HG02870 (cell line): ENCODE data around the gene EFEMP2.
"Not testable (repeated sequence)": the region's sequence is repeated elsewhere in the genome, so short reads cannot be mapped to it uniquely, and the experiment has no call there.

Experiments used
- ATAC-seq: cut with Tn5 transposase; IDR thresholded peaks from one replicate; pipeline ENCODE4 v1.9.1; 2021; ENCODE audit warnings: mild to moderate bottlenecking, moderate library complexity; ENCODE audit not compliant: unreplicated experiment

EFEMP2 gene

DNA sequence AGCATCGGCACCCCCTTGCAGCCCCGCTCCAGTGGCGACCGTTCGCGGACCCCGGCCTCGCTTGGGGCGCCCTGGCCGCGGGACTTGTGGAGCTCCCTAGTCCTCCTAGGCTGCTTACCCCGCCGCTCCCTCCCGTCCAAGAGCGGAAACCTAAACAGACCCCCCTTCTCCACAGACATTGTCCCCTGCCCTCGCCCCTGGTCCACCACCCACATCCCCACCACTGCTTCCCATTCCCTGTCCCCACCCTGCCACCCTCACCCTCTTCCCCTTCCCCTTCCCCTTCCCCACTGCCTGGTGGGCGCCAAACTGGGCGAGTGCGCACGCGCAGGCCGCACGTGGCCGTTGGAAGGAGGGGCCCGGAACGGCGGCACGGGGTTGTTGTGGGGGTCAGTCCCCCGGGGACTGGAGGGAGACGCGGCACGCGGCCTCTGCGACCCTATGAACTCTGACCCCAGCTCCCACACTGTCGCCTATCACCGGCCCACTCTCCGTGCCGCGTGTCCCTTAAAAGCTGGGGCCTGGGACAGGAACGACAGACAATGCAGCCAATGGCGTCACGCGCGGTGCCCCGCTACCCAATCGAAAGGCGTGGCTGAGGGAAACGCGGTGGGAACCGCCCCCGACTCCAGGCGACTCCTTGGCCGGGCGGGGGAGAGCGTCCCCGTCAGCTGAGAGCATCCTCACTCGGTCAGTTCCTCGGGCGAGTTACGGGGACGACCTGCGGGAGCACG lies 39.1 kb downstream of the EFEMP2 start, which contains the start of gene SNX32:
SNX32 (plus strand) TSS at position 667 of the 734 bp plus-strand sequence. CDS start 103 bp downstream, outside the sequence.
- peak; percentile 90 for ATAC-seq

DNA sequence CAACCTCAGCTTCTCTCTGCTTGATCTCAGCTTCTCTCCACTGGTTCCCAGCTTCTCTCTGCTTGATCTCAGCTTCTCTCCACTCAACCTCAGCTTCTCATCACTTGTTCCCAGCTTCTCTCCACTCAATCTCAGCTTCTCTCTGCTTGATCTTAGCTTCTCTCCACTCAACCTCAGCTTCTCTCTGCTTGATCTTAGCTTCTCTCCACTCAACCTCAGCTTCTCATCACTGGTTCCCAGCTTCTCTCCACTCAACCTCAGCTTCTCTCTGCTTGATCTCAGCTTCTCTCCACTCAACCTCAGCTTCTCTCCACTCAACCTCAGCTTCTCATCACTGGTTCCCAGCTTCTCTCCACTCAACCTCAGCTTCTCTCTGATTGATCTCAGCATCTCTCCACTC lies 40.4 kb downstream of the EFEMP2 start:
- not testable (repeated sequence) for ATAC-seq

DNA sequence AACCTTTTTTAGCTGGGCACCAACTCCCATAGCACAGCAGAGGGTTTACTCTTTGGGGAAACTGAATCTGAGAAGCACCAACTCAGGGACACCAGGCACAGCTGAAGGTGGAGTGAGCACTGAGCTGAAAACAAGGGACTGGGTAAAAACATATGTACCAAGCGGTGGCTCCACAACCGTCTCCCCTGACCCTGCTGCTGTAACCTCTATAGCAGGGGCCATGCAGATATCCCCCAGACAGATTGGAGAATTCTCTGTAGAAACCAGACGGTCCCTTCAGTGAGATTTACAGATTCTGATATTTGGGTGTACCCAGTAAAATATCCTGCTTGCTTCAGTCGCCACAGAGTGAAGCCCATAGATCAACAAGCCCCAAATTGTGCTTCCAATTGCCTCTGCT lies 43.1 kb downstream of the EFEMP2 start:
- ATAC-seq, result no peak

DNA sequence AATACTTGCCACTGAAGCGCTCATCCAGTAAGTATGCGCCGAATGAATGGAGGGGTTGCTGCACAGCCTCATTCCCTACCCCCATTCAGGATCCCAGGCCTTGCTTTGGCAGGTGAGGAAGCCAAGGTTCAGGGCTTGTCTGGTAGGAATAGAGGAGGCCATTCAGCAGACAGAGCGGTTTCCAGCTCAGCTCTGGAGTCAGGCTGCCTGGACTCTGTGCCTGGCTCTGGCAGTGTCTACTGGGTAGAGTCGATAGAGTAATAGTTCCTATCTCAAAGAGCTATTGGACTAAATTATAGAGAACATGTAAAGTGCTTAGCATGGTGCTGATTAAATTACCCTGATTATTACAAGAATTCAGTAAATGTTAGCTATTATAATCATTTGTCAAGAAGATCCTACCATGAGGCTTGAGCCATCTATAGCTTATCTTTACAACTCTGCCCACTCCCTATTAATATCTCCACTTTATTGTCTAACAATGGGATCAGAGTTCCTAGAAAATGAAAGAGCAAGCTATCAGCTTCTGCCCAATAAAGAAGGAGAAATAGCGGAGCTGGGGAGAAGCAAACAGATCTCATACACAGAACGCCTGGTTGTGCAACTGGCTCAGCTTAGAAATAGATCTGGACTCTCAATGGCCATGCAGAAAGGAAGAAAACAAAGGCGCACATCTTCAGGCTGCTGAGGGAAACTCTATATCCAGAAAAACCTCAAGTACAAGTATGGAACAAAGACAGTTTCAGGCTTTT lies 45.4 kb downstream of the EFEMP2 start:
- no peak for ATAC-seq

DNA sequence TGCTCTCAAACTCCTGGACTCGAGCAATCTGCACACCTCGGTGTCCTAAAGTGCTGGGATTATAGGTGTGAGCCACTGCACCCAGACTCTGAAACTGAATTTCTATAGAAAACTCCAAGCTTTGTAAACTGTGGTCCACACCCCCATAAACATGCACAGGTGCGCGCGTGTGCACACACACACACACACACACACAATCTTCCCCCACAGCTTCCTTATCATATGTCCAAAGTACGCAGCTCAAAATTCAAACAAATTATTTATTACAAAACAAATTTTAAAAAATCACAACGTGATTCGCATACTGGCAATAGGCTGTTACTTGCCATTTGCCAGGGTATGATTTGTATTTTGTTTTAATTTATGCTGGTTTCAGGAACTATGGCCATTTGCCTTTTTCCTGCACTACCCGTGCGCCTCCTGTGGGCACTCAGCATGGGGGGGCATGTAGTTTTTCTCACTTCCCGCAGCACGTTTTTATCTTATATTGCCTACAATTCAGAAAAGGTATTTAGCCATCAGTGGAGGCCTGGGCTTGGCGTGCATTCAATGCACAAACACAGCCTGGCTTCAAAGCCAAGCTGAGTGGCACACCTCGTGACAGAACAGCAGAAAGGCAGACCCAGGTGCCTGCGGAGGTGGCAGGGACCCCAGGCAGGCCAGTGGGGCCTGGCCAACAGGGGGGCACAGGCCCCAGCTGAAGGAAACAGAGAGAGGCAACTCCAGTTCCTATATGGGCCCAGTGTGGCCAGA lies 49.6 kb downstream of the EFEMP2 start:
- no peak for ATAC-seq

DNA sequence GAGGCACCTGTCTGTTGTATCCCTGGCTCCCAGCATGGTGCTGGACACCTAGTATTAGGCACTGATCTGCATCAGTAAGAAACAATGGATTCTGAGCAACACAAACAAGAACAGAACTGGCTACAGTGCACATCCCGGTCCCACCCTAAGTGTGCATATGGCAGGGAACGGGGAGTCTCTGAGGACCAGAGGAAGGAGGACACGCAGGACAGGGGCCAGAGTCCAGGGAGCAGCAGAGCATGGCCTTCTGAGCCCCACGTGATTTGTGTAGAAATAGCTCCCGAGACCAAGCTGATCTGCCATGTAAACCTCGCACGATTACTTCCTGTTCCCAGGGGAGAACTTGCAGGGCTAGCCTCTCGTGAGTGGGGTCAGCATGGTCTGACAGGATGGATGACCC lies 51.5 kb downstream of the EFEMP2 start:
- no peak for ATAC-seq

DNA sequence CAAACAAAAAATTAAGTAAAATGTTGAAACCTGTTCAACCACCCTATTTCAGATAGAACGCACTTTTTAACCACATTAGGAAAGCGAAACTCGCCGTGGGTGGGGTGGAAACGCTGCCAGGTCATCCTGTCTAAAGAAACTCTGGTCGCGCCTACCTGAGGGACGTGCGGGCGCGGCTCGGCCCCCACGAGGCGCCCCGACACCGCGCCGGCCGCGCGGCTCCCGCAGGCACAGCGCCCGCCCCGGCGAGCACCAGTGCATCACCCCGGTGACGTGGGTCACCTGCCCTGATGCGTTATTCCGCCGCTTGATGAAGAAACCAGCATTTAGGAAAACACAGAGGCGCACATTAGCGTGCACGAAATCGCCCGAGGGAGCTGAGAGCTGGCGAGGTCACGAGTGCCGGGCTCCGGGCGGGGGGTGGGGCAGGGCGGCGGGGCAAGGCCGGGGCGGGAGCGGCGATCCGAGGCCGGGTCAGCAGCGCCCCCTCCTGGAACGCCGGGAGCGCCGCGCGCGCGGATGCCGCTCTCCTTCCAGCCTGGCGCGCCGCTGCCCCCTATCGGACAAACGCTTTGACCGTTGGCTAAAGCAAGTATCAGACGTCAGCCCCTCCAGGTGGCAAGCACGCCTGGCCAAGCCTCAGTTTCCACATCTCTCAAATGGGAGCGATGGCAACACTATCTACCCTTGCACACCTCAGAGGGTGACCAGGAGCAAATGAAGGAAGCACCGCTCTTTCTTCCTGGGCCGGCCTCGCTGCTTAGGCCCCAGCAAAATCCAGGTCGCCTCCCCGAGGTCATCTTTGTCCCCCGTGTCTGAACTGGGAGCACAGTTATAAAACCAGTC lies 54.5 kb downstream of the EFEMP2 start:
- ATAC-seq, result peak; percentile 78

DNA sequence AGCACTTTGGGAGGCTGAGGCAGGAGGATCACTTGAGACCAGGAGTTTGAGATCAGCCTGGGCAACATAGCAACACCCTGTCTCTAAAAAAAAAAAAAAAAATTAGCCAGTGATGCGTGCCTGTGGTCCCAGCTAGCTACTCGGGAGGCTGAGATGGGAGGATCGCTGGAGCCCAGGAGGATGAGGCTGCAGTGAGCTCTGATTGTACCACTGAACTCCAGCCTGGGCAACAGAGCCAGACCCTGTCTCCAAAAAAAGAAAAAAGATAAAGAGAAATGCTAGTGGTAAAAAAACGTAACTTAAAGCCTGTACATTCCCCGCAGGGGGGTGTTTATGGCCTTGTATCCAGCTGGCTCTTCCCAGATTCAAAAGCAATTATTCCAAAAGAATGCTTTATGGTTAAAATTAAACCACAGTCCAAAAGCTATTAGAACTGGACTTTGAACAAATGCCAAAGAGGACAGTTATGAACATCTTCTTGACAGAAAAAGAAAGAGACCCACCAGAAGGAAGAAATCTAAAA lies 55.2 kb downstream of the EFEMP2 start:
- no peak for ATAC-seq

DNA sequence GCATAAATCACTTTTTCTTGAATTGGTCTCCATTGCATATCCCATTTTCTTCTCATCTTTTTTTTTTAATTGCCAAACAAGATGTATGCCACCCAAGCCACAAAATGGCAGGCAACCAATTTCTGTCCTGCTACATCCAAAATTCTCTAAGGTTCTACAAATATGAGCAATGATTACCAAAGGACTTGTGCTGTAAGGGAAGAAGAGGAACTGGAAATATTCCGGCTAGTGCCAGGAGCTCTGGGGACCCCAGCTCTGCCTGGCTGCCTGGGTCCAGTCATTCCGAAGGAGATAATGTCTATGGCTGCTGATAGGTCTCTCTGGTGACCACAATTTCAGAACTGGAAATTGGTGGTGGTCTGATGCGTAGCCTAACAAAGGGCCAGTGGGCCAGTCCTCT lies 55.9 kb downstream of the EFEMP2 start:
- no peak for ATAC-seq
